GM18519 (cell line): ENCODE data around the gene GFM2.
A peak's percentile ranks its signal among the peaks of the same experiment; 100 is the strongest.
"Not testable (repeated sequence)": the region's sequence is repeated elsewhere in the genome, so short reads cannot be mapped to it uniquely, and the experiment has no call there.

Experiments used
- ATAC-seq: cut with Tn5 transposase; IDR thresholded peaks from one replicate; pipeline ENCODE4 v1.9.1; 2021; ENCODE audit warnings: mild to moderate bottlenecking, moderate library complexity; ENCODE audit not compliant: unreplicated experiment, low FRiP score

GFM2 gene, protein sequence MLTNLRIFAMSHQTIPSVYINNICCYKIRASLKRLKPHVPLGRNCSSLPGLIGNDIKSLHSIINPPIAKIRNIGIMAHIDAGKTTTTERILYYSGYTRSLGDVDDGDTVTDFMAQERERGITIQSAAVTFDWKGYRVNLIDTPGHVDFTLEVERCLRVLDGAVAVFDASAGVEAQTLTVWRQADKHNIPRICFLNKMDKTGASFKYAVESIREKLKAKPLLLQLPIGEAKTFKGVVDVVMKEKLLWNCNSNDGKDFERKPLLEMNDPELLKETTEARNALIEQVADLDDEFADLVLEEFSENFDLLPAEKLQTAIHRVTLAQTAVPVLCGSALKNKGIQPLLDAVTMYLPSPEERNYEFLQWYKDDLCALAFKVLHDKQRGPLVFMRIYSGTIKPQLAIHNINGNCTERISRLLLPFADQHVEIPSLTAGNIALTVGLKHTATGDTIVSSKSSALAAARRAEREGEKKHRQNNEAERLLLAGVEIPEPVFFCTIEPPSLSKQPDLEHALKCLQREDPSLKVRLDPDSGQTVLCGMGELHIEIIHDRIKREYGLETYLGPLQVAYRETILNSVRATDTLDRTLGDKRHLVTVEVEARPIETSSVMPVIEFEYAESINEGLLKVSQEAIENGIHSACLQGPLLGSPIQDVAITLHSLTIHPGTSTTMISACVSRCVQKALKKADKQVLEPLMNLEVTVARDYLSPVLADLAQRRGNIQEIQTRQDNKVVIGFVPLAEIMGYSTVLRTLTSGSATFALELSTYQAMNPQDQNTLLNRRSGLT

DNA sequence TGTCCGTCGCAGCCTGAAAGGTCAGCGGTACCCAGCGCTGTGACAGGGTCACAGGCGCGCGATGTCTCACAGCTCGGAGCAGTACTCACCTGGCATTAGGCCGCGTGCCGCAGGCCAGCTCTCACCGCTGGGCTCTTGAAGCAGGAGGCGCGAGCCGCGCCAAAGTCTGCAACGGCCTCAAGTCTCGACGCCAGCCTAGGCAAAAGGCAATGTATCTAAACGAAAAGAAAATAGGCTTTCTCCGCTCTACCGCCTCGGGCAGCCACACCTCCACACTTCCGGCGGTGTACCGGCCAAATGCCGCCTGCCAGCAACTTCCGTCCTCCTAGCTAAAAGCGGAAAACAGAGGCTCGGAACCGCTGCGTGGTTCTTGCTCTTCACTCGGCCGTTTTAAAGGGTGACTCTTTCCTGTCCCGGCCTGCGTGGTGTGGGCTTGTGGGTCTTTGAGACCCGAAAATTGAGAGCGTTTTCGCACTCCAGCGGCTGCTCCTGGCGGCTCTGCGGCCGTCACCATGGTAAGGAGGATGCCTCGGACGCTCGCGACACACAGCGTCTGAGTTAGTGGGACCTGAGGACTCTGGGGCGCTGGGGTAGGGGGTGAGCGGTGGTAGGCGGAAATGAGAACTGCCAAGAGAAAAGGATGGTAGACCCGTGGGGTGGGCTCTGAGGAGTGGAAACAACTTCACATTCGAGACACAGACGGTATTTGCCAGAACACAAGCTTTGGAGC, at the start of gene GFM2, which contains the start of gene NSA2:
Gene GFM2, minus strand, starts transcription at position 269 of the 730 bp plus-strand sequence. CDS start 3,375 bp downstream, outside the sequence.
Gene NSA2, plus strand, starts transcription at position 401 of the 730 bp plus-strand sequence. Its CDS starts 112 bp downstream, at position 513.
- ATAC-seq: peak; percentile 72

GRCh38 chr5:74810915-74811314, 44.0 kb upstream of the GFM2 start:
- ATAC-seq: no peak

DNA sequence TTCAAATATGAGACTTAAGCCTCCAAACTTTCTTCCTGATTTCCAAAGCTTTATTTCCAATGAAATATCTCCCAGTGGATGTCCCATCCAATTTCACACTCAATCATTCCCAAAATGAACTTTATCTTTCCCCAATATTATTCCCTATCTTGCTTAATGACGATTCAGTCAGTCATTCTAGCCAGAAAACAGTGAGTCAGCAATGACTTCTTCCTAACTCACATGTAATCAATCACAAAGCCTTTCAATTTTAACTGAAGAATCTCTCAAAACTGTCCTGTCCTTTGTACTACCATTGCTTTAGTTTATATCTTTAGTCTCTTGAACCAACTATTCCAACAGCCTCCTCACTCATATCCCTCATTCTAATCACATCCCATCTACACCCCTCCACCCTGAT, 35.0 kb upstream of the GFM2 start:
- no peak for ATAC-seq

GRCh38 chr5:74801197-74801596, 34.3 kb upstream of the GFM2 start:
- ATAC-seq: no peak

DNA sequence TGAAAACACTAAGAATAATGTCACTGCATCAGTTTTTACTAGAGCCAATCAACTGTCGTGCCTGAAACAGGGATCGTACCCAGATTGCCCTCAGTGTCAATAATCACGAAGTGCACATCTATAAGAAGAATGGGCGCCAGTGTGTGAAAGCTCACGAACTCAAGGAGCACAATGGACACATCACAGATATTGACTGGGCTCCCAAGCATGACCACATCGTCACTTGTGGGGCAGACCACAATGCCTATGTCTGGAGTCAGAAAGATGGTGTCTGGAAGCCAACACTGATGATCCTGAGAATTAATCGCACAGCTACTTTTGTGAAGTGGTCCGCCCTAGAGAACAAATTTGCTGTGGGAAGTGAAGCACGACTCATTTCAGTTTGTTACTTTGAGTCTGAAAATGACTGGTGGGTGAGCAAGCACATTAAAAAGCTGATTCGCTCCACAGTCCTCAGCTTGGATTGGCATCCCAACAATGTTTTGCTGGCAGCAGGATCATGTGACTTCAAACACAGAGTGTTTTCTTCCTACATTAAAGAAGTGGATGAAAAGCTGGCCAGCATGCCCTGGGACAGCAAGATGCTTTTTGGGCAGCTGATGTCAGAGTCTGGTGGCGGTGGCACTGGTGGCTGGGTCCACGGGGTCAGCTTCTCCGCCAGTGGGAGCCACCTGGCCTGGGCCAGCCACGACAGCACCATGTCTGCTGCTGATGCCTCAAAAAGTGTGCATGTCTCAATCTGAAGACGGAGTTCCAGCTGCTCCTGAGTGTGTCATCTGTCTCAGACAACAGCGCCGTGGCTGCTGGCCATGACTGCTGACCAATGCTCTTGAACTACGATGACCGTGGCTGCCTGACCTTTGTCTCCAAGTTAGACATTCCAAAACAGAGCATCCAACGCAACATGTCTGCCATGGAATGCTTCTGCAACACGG, 32.3 kb upstream of the GFM2 start:
- ATAC-seq: no peak

- ATAC-seq: not testable (repeated sequence)
These were observed 24.8 kb upstream of the GFM2 start for GRCh38 chr5:74791669-74792068.

- ATAC-seq: no peak
These were observed 20.5 kb upstream of the GFM2 start for GRCh38 chr5:74787424-74787823.

GRCh38 chr5:74786851-74787250, 19.9 kb upstream of the GFM2 start:
- no peak for ATAC-seq

DNA sequence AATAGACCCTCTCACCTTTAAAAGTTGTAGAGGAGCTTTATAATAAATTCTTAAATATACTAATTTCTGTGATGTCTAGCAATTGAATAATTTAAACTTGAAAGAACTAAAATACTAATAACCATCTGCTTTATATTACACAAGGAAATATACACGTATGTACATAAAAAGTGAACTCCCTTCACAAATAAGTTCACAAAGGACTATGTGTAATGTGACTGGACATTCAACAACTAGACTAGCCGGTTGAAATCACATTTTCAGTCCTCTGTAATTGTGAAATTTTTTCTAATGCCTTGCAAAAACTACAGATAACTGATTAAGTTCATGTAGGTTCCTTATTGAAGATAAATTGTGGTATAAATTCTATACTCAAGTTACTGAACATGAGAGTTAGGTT, 11.7 kb upstream of the GFM2 start:
- no peak for ATAC-seq

GRCh38 chr5:74772359-74772758, 5.4 kb upstream of the GFM2 start:
- ATAC-seq: no peak

GRCh38 chr5:74767579-74767913, 629 bp upstream of the GFM2 start:
- ATAC-seq: no peak

GRCh38 chr5:74766418-74766848, 484 bp downstream of the GFM2 start:
- ATAC-seq: no peak

GRCh38 chr5:74765929-74766328, 988 bp downstream of the GFM2 start:
- no peak for ATAC-seq

DNA sequence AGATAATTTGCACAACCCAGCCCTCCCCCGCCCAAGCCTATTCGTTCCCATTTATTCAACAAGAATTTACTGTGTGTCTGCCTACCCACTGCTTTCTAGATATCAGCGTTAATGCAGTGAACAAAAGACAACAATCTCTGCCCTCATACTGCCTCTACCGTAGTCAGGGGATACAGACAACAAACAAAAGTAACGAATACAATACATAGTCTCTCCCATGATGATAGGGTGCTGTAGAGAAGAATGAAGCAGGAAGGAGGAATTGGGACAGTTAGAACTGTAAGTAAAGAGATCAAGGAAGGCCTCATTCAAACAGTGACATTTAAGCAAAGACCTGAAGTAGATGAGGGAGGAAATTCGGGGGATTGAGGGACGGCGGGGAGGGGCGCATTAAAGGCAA, 1.7 kb downstream of the GFM2 start:
- ATAC-seq: no peak

DNA sequence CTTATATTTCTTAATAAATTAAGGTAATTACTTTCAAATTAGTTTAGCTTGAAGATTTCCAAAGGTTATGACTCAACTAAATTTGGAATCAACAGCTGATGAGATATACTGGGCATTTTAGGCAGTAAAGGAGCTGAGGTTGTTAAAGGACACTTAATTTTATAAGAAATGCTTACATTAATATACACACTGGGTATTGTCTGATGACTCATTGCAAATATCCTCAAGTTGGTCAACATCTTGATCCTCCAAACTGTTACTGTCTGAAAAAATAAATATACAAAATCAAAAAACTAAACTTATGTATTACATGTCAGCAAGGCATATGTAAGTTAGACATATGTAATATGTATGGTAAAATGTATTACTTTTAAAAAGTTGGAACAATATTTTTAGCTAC, 3.4 kb downstream of the GFM2 start:
- ATAC-seq: no peak

- no peak for ATAC-seq
These were observed 4.3 kb downstream of the GFM2 start for GRCh38 chr5:74762599-74762998.

DNA sequence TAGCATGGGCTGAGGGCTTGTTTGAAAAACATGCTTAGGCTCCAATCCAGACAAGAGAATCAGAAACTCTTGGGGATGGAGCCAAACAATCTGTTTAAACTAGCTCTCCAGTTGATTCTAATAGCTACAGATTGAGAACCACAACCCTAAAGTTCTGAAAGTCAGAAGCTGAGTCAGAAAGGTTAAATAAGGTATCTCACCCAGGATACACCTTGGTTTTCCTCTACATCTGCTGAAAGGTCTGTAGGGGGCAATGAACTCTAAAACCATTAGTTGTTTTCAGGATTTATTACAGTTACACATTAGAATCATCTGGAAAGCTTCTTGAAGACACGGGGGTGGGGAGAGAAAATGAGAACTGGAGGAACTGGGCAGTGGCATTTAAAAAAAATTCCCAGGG, 5.7 kb downstream of the GFM2 start:
- ATAC-seq: no peak

GRCh38 chr5:74748742-74749141, 18.2 kb downstream of the GFM2 start:
- not testable (repeated sequence) for ATAC-seq

GRCh38 chr5:74738406-74738805, 28.5 kb downstream of the GFM2 start:
- no peak for ATAC-seq

GRCh38 chr5:74736759-74737158, 30.2 kb downstream of the GFM2 start:
- no peak for ATAC-seq
